Activated CD4-positive, alpha-beta T cell treated with anti-CD3 and anti-CD28 coated beads for 36 hours (primary cell): ENCODE data around the gene CER1. TPM values are rescaled to one million over a fixed set of nuclear protein-coding genes. Genes with fewer than 3 reads are reported as not detected.

Experiments
- ATAC-seq: fragments of 200-7000 bp; cut with Tn5 transposase; one replicate; pipeline ENCODE4 v1.10.0; 2021; ENCODE audit warnings: mild to moderate bottlenecking, moderate library complexity
- CTCF ChIA-PET: fragments of 350-600 bp; sonication (Branson Sonifier 250); formaldehyde crosslinking; loops from one replicate; lab custom pipeline; 2021; ENCODE audit warnings: antibody characterized with exemption; lab: Charles Lee
- POLR2A ChIA-PET: fragments of 350-600 bp; sonication (Branson Sonifier 250); formaldehyde crosslinking; loops from one replicate; lab custom pipeline; 2021; ENCODE audit warnings: antibody characterized with exemption, inconsistent platforms; lab: Charles Lee
- DNase-seq: peaks from one replicate; pipeline ENCODE4 v3.0.0-alpha.2; 2020
- H3K27ac Mint-ChIP-seq: one replicate; pipeline ENCODE4 v1.8.0; 2021; ENCODE audit warnings: mixed read lengths
- H3K27me3 Mint-ChIP-seq: one replicate; pipeline ENCODE4 v1.8.0; 2021; ENCODE audit warnings: mixed read lengths
- H3K36me3 Mint-ChIP-seq: one replicate; pipeline ENCODE4 v1.8.0; 2021; ENCODE audit warnings: low read depth, mixed read lengths
- H3K4me1 Mint-ChIP-seq: one replicate; pipeline ENCODE4 v1.8.0; 2021; ENCODE audit warnings: mixed read lengths
- H3K4me3 Mint-ChIP-seq: one replicate; pipeline ENCODE4 v1.8.0; 2021; ENCODE audit warnings: mild to moderate bottlenecking, moderate library complexity, mixed read lengths
- H3K9me3 Mint-ChIP-seq: one replicate; pipeline ENCODE4 v1.8.0; 2021; ENCODE audit warnings: low read depth, mixed read lengths
- intact Hi-C, 2 experiments: fragments of 100-400 bp; cut with DNase I in 1 of 2; cut with micrococcal nuclease in 1 of 2; formaldehyde crosslinking; loops; one replicate each; pipeline versions ENCODE4 v1.14.2 to v1.15.1; 2022 to 2024; cut with DNase I, micrococcal nuclease
- total RNA-seq, 2 experiments: library from RNA; stranded (reverse); gene quantifications; one replicate each; pipeline ENCODE4 v1.2.3, GENCODE V29; 2021

The CER1 gene
- total RNA-seq, 2 experiments from 2014 or later, result not detected

DNA sequence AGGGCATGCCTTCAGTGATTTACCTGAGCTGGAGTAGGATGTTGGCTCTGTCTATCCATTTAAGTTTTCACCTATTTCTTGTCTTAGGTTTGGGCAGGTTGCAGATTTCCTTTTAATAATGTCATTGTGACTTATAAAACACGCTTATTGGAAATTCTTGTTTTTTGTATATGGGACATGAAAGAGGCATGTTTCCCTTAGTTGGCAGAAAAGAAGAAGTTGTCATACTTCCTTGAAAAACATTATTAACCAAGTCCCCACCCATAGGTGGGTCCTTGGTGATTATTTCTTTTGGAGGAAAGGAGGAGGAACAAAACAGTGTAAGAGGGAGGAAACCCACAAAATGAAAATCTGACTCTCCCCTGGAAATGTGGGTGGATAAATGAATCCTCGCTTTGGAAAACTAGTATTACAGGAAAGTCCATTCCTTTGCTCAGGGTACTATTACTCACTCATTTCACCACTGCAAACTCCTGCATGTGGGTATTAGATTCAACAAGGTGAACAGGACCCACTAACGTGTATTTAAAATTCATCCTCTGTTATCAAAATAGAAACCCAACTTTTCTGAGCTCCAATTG, 9.3 kb downstream of the CER1 start:
- Mint-ChIP-seq H3K27me3 (peaks cover 25% of the 10 kb centered on the region), H3K4me3 (no peak overlapping the region), H3K4me1 (peaks cover 3% of the 10 kb centered on the region), H3K27ac (no peak overlapping the region), H3K36me3 (no peaks in the 10 kb centered on the region), H3K9me3 (peaks cover 2% of the 10 kb centered on the region)
- intact Hi-C loops, result no loop called here
- POLR2A ChIA-PET, result no interaction called here
- ATAC-seq (no peak), DNase-seq (no peak)
- CTCF ChIA-PET, result interaction anchor here (0.6 kb wide), 1 partner anchor 30 kb away, joined by 3 read pairs; no protein-coding TSS in a partner anchor

DNA sequence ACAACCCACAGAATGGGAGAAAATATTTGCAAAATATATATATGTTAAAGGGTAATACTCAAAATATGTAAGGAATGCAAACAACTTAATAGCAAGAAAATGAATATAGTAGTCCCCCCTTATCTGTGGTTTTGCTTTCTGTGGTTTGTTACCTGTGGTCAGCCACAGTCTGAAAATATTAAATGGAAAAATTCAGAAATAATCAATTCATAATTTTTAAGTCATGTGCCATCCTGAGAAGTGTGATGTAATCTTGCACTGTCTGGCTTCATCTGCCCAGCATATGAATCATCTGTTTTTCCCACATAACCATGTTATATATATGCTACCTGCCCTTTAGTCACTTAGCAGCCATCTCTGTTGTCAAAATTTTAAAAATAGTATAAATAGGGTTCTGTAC, 11.7 kb downstream of the CER1 start:
- H3K36me3 Mint-ChIP-seq, result peaks cover 3% of the 10 kb centered on the region
- no peak for DNase-seq
- ChIA-PET POLR2A (no interaction called here), CTCF (interaction anchor here (0.6 kb wide), 1 partner anchor 259 kb away, joined by 3 read pairs; no protein-coding TSS in a partner anchor)
- ATAC-seq, result peak; percentile 39
- H3K9me3 Mint-ChIP-seq, result peaks cover 14% of the 10 kb centered on the region
- H3K4me1 Mint-ChIP-seq, result peaks cover 3% of the 10 kb centered on the region
- no peak overlapping the region for H3K4me3 Mint-ChIP-seq
- H3K27ac Mint-ChIP-seq, result no peak overlapping the region
- intact Hi-C loops, result no loop called here
- H3K27me3 Mint-ChIP-seq, result peaks cover 30% of the 10 kb centered on the region

DNA sequence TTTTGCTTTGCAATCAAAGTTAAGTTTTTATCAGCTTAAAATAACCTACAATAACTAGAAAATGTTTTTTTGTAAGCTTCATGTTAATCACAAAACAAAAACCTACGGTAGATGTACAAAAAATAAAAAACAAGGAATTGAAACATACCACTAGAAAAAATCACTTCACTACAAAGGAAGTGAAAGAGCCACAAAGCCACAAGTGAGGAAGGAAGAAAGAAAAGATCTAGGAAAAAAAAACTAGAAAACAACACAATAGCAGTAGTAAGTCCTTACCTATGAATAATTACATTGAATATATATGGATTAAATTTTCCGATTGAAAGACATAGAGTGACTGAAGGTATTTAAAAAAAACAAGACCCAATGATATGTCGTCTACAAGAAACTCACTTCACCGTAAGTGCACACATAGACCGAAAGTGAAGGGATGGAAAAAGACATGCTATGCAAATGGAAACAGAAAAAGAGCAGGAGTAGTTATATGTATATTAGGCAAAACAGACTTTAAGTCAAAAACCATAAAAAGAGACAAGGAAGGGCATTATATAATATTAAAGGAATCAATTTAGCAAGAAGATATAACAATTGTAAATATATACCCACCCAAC, 15.9 kb downstream of the CER1 start:
- H3K9me3 Mint-ChIP-seq, result peaks cover 24% of the 10 kb centered on the region
- CTCF ChIA-PET, result interaction anchor here (0.7 kb wide), 1 partner anchor 36 kb away, joined by 3 read pairs; no protein-coding TSS in a partner anchor
- DNase-seq (no peak), ATAC-seq (no peak)
- H3K4me1 Mint-ChIP-seq, result peaks cover 3% of the 10 kb centered on the region
- peaks cover 25% of the 10 kb centered on the region for H3K27me3 Mint-ChIP-seq
- no peak overlapping the region for H3K4me3 Mint-ChIP-seq
- intact Hi-C loops, result no loop called here
- peaks cover 5% of the 10 kb centered on the region for H3K36me3 Mint-ChIP-seq
- no peak overlapping the region for H3K27ac Mint-ChIP-seq
- POLR2A ChIA-PET, result no interaction called here

DNA sequence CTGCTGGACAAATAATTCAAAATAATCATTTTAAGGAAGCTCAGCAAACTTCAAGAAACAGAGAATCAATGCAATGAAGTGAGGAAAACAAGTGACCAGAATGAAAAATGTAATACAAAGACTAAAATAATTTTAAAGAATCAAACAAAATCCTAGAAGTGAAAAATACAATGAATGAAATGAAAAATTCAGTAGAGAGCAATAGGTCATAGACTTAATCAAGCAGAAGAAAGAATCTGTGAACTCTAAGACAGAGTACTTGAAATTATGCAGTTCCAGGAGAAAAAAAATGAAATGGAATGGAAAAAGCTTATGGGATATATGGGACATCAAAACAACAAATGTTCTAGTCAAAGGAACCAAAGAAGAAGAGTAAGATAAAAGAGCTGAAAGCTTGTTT, 17.5 kb downstream of the CER1 start:
- intact Hi-C loops, result no loop called here
- POLR2A ChIA-PET, result no interaction called here
- CTCF ChIA-PET, result interaction anchor here (1.0 kb wide), 1 partner anchor 29 kb away, joined by 3 read pairs; no protein-coding TSS in a partner anchor

DNA sequence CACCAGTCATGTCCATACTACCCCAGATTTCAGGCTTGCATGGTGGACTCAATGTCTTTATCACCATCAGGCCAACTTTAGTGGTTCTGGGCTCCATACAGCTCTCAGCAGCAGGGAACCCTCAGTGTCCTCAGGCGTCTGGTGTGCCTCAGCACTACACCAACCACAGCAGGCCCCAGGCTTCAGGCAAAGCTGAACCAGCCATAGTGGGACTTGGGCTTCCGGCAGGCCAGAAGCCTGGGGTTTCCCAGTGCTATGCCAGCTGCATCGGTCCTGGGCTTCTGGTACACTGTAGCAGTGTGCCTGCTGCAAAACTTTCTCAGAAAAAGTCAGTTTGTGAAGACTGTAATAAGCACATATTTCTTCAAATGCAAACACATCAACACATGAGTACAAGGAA, 18.3 kb downstream of the CER1 start:
- Mint-ChIP-seq H3K9me3 (peaks cover 24% of the 10 kb centered on the region), H3K36me3 (peaks cover 5% of the 10 kb centered on the region), H3K27ac (no peak overlapping the region), H3K4me1 (no peaks in the 10 kb centered on the region), H3K4me3 (no peak overlapping the region), H3K27me3 (peaks cover 16% of the 10 kb centered on the region)
- DNase-seq (no peak), ATAC-seq (no peak)
- intact Hi-C loops, result no loop called here
- POLR2A ChIA-PET, result no interaction called here
- CTCF ChIA-PET, result no interaction called here

More for the DNA sequence above, 17.5 kb downstream of the CER1 start:
- Mint-ChIP-seq H3K27ac (no peak overlapping the region), H3K27me3 (peaks cover 18% of the 10 kb centered on the region), H3K36me3 (peaks cover 5% of the 10 kb centered on the region), H3K4me3 (no peak overlapping the region), H3K9me3 (peaks cover 24% of the 10 kb centered on the region), H3K4me1 (no peaks in the 10 kb centered on the region)
- DNase-seq, result no peak
- no peak for ATAC-seq

DNA sequence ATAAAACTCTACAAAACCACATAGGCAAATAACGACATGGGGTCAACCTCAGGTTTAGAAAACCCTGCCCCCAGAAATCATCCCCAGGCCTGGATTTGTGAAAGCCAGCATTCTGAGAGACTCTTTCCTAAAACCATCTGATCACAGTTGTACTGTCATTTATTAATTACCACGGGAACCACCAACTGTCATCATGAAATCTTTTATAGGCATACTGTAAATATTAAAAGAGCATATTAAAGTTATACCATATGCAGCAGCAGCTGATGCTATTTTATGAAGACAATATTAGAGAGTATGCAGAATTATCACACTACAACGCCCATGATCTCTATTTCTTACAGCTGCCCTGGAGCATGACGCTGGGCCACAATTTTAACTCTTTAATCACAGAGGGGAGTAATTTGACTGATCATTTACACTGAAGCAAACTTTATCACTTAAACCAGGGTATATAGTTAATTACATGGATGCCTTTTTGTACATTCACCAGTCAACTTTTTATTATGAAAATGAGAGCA, 20.3 kb downstream of the CER1 start:
- ATAC-seq (no peak), DNase-seq (no peak)
- Mint-ChIP-seq H3K9me3 (peaks cover 19% of the 10 kb centered on the region), H3K36me3 (peaks cover 2% of the 10 kb centered on the region), H3K4me1 (no peaks in the 10 kb centered on the region), H3K4me3 (no peak overlapping the region), H3K27ac (no peak overlapping the region), H3K27me3 (peaks cover 11% of the 10 kb centered on the region)
- intact Hi-C loops, result no loop called here
- ChIA-PET POLR2A (no interaction called here), CTCF (no interaction called here)

DNA sequence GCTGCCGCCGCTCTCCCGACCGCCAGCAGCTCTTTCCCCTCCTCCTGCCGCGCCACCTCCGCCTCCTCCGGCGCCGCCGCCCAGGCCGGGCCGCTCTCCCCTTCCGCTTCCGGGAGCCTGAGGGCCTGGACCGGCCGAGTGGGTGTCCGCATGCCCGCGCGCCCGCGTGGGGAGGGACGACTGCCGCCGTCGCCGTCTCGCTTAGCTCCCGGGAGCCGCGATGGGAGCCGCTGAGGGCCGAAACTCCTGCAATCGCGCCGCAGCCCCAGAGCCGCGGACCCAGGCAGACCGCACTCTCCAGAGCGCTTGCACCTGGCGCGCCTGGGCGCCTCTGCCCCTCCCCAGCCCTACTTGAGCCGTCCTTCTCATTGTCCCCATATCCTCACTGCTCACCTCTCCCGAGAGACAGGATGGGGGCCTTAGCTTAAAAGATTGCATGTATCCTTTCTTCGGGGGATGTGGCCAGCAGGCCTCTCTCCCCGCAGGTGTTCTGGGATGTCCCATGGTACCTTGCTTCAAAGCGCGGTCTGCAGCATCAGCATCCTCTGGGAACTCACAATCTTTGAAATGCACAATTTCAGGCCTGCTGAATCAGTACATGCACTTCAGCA, 29.2 kb downstream of the CER1 start, which contains the start of gene ZDHHC21:
Gene ZDHHC21, minus strand, starts transcription at position 182 of the 611 bp plus-strand sequence. CDS start 19,092 bp downstream, outside the sequence.
- ChIA-PET CTCF (interaction anchor here (2.0 kb wide), 1 partner anchor 76 kb away, joined by 6 read pairs; no protein-coding TSS in a partner anchor), POLR2A (interaction anchor here (0.7 kb wide), 1 partner anchor 23 kb away, joined by 3 read pairs; no protein-coding TSS in a partner anchor)
- Mint-ChIP-seq H3K27me3 (peaks cover 4% of the 10 kb centered on the region), H3K9me3 (no peaks in the 10 kb centered on the region), H3K36me3 (peaks cover 8% of the 10 kb centered on the region), H3K27ac (peak within 1 kb of the TSS; percentile 94), H3K4me3 (peak within 1 kb of the TSS; percentile 91), H3K4me1 (peaks cover 27% of the 10 kb centered on the region)
- intact Hi-C loops, result loop anchor here in 1 of 2 experiments (5.0 to 10.0 kb wide), 3 partner anchors 369 to 861 kb away; partner anchors contain the start of genes CCDC171 and SNAPC3
- ATAC-seq (peak; percentile 88), DNase-seq (peak; percentile 79)

DNA sequence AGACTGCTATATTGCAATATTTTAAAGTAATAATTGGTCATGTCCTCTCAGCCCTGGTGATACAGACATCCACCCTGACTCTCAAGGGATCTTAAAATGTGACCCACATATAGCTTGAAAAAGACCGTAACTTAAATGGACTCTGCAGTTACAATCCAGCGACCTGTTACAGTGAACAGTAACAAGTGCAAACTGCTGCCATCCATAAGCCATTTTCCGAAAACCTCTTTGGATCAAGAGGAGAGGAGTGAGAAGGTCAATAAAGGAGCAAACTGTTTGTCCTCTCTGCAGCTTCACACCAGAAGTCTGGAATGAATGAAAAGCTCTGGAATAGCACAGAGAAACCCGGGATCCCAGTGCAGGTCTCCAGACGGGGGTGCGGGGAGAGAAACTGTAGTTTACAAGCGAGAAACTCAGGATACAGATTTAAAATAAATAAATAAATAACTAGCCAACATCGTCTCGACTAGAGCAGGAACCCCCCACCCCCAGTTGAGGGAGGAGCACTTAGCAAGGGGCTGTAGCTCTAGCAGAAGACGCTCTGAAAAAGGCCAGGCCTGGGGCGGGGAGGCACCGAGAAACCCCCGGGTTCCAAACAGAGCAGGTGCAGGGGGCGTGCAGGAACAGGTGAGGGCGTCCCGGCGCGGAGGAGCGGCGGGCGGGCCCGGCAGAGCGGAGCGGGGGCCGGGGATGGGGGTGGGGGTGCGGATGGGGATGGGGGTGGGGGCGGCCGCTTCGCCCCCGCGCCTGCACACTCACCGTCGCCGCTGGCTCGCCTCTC, 29.9 kb downstream of the CER1 start:
- Mint-ChIP-seq H3K27ac (peak overlapping the region; percentile 94), H3K4me1 (peaks cover 27% of the 10 kb centered on the region), H3K9me3 (no peaks in the 10 kb centered on the region), H3K27me3 (peaks cover 2% of the 10 kb centered on the region), H3K36me3 (peaks cover 8% of the 10 kb centered on the region), H3K4me3 (peak overlapping the region; percentile 91)
- DNase-seq, result peak; percentile 60
- intact Hi-C loops, result loop anchor here in 1 of 2 experiments (5.0 to 10.0 kb wide), 3 partner anchors 368 to 862 kb away; partner anchors contain the start of genes CCDC171 and SNAPC3
- POLR2A ChIA-PET, result interaction anchor here (0.7 kb wide), 1 partner anchor 23 kb away, joined by 3 read pairs; no protein-coding TSS in a partner anchor
- CTCF ChIA-PET, result no interaction called here
- peak; percentile 54 for ATAC-seq

GRCh38 chr9:14690948-14691730, 31.4 kb downstream of the CER1 start:
- Mint-ChIP-seq H3K9me3 (no peaks in the 10 kb centered on the region), H3K4me1 (peaks cover 27% of the 10 kb centered on the region), H3K4me3 (no peak overlapping the region), H3K27me3 (no peaks in the 10 kb centered on the region), H3K27ac (no peak overlapping the region), H3K36me3 (peaks cover 13% of the 10 kb centered on the region)
- ATAC-seq (no peak), DNase-seq (no peak)
- ChIA-PET POLR2A (no interaction called here), CTCF (interaction anchor here (1.0 kb wide), 1 partner anchor 30 kb away, joined by 5 read pairs; no protein-coding TSS in a partner anchor)
- intact Hi-C loops, result loop anchor here in 1 of 2 experiments (5.0 to 10.0 kb wide), 3 partner anchors 366 to 864 kb away; partner anchors contain the start of genes CCDC171 and SNAPC3

- Mint-ChIP-seq H3K27me3 (no peaks in the 10 kb centered on the region), H3K27ac (no peak overlapping the region), H3K36me3 (peaks cover 31% of the 10 kb centered on the region), H3K4me1 (peaks cover 21% of the 10 kb centered on the region), H3K4me3 (no peak overlapping the region), H3K9me3 (no peaks in the 10 kb centered on the region)
- POLR2A ChIA-PET, result no interaction called here
- no peak for DNase-seq
- intact Hi-C loops, result no loop called here
- no peak for ATAC-seq
- CTCF ChIA-PET, result interaction anchor here (0.6 kb wide), 1 partner anchor 1846 kb away, joined by 3 read pairs; no protein-coding TSS in a partner anchor
Measured at GRCh38 chr9:14687042-14687719, 35.4 kb downstream of the CER1 start.
